ENCODE measurements around the gene CDK1.

DNA sequence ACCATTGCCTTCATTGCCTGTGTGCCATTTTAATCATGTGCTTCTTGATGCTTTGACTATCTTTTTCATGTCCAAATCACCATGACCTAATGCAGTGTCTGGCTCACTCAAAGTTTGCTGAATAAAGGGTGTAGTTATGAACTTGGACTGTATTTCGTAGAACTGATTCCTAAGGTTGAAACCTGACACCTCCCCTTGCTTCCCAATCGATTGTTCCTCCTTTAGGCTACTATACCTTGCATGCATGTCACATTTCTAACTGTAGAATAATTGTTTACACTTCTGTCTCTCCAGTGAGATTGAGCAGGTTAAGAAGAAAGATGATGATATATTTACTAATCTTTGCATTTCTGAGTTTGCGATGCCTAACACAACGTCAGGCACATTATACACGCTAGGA is 41.0 kb upstream of the CDK1 start:
- TF ChIP-seq, protein P1, sequence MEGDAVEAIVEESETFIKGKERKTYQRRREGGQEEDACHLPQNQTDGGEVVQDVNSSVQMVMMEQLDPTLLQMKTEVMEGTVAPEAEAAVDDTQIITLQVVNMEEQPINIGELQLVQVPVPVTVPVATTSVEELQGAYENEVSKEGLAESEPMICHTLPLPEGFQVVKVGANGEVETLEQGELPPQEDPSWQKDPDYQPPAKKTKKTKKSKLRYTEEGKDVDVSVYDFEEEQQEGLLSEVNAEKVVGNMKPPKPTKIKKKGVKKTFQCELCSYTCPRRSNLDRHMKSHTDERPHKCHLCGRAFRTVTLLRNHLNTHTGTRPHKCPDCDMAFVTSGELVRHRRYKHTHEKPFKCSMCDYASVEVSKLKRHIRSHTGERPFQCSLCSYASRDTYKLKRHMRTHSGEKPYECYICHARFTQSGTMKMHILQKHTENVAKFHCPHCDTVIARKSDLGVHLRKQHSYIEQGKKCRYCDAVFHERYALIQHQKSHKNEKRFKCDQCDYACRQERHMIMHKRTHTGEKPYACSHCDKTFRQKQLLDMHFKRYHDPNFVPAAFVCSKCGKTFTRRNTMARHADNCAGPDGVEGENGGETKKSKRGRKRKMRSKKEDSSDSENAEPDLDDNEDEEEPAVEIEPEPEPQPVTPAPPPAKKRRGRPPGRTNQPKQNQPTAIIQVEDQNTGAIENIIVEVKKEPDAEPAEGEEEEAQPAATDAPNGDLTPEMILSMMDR (IDR thresholded peaks at IDR 0.05), result no peak
- no peak for TF ChIP-seq POLR2A (IDR thresholded peaks at IDR 0.05)
- no peak for TF ChIP-seq EP300 (IDR thresholded peaks at IDR 0.05)
